ENCODE data around the gene ADGRL3. TPM values are rescaled to one million over a fixed set of nuclear protein-coding genes. Genes with fewer than 3 reads are reported as not detected.

Gene ADGRL3
- total RNA-seq, 2 donors from 2014 or later = 4.0 to 5.2 TPM

DNA sequence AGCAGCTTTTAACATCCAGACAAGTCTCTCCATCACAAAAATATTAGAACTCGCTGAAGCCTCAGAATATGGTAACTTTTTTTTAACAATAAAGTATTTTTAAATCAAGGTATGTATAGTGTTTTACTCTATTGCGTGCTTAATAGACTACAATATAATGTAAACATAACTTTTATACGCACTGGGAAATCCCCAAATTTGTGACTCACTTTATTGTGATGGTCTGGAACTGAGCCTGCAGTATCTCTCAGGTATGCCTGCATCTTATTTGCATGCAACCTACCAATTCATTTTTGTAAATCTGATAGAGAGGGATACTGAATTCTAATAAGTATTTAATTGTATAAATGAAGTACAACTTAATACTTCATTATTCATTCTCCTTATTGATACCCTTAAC is 823.5 kb downstream of the ADGRL3 start:
- DNase-seq (no peak), ATAC-seq (no peak)
- intact Hi-C loops (cut with DNase I, micrococcal nuclease) = no loop called here

DNA sequence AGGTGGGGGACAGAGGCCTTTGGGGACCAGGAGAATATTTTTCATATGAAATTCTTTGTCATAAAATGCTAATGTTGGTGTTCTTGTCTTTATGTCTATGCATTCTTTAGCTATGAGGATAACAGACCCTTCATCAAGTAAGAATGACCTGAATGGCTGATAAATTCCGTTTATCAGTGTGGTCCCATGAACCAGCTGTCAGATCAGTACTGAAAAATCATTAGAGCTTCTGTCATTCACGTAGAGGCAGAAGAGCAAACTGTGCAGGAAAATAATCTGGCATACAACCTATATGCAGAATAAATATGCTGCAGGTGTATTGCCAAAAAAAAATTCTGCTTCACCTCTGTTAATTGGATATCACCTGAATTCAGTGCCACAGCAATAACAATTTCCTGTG is 828.6 kb downstream of the ADGRL3 start:
- ATAC-seq (no peak), DNase-seq (no peak)
- intact Hi-C loops (cut with DNase I, micrococcal nuclease) = no loop called here

DNA sequence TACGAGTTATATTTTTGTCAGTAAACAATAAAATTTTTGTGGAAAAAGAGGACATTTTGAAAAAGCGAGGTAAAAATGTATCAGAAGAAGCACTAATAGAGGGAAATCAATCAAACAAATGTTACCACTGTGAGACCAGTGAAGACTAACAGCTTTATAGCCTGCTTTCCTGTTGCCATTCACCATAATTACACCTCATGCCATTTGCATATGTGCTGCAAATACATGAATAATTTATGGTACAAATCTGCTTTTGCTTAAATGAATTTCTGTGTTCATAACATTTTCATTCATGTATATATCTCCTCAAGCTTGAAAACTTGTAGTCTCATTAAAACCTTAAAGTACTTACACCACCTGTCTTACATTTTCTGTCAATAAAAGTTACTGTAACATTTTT is 830.8 kb downstream of the ADGRL3 start:
- no peak for ATAC-seq
- DNase-seq = no peak

DNA sequence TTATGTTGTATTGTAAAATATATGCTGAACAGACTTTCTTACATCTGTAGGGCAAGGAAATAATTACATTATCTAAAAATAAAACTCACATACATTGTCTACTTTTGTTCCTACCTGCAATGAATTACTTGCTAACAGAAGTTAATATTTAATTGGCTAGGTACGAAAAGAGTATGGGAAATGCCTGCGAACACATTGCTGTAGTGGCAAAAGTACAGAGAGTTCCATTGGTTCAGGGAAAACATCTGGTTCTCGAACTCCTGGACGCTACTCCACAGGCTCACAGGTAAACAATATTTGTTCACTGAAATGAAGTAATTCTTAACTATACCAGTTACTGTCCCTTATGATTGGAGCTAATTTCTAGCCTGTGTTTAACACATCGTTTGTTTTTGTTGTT is 837.4 kb downstream of the ADGRL3 start:
- intact Hi-C loops (cut with DNase I, micrococcal nuclease) = no loop called here
- ATAC-seq = no peak
- DNase-seq = no peak

More for the DNA sequence above, 830.8 kb downstream of the ADGRL3 start:
- intact Hi-C loops (cut with DNase I, micrococcal nuclease) = no loop called here

DNA sequence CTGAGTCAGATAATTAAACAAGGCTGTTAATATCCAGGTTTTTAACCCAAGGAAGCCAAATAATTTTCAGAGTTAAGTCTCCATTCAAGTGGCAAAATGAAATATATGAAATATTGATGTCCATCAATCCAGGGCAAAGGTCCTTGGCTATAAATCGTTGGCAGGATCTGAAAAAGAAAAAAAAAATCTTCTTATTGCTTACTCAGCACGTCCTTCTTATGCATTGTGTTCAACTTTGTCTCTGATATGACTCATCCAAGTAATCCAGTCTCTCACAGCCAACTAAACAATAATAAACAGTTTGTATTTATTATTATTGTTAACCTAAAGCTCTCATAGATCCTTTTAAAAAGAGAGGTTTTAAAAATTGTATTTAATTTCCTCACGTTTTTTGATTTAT is 851.2 kb downstream of the ADGRL3 start:
- ATAC-seq (no peak), DNase-seq (no peak)
- intact Hi-C loops (cut with DNase I, micrococcal nuclease) = no loop called here

DNA sequence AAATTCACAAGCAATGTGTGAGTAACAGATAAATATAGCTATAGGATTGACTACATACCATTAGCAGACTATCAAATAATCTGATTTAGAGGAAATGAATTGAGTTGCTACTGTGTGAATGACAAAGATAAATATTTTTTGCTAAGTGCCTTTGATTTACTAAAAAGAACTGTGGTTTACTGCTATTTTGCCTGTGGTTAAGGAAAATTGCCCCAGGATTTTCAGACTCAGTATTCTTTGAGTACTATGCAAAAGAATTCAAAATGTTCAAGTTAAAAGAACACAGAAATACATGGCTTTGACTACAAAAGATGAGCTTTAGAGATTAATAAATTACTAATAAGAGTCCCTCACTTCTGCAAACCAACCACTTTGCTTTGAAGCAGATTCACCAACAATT is 853.8 kb downstream of the ADGRL3 start:
- no peak for DNase-seq
- ATAC-seq = no peak
- intact Hi-C loops (cut with DNase I, micrococcal nuclease) = no loop called here

DNA sequence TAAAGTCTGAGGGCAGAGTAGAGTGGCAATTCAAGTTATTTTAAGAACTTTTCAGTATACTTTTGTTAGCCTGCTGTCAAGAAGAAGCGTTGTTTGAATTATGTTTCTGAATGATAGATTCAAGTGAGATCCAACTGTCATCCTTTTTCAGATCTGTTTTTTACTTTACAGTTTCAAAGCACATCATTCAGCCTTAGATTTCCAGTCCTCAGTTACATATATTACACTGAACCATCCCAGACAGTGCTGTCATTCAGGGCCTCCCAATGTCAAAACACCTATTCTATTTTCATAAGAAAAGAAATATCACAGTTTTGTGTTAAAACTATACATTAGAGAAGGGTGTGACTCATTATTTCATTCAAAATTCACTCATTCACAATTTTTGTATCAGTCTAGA is 856.9 kb downstream of the ADGRL3 start:
- DNase-seq (no peak), ATAC-seq (no peak)
- intact Hi-C loops (cut with DNase I, micrococcal nuclease) = no loop called here

DNA sequence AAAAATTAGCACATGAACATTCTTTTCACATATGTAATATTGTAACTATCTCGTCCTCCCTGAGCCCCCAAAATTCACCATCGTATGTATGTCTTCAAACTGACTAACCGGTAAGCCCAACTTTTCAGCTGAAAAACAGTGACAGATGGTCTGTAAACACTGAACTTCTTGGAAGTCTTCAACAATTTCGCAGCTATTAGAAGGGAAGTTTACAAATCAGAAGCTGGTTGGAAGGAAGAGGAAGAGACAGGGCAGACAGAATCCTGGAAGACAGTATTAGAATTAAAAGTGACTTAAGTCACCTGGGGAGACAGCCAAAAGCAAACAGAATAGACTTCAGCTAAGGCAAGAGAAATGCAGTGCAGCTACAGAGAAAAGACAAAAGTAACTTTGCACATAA is 858.4 kb downstream of the ADGRL3 start:
- no peak for DNase-seq
- ATAC-seq = no peak
- intact Hi-C loops (cut with DNase I, micrococcal nuclease) = no loop called here

DNA sequence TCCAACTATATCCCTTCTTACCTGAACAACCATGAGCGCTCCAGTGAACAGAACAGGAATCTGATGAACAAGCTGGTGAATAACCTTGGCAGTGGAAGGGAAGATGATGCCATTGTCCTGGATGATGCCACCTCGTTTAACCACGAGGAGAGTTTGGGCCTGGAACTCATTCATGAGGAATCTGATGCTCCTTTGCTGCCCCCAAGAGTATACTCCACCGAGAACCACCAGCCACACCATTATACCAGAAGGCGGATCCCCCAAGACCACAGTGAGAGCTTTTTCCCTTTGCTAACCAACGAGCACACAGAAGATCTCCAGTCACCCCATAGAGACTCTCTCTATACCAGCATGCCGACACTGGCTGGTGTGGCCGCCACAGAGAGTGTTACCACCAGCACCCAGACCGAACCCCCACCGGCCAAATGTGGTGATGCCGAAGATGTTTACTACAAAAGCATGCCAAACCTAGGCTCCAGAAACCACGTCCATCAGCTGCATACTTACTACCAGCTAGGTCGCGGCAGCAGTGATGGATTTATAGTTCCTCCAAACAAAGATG is 870.2 kb downstream of the ADGRL3 start:
- intact Hi-C loops (cut with DNase I, micrococcal nuclease) = no loop called here
- ATAC-seq (no peak), DNase-seq (no peak)

DNA sequence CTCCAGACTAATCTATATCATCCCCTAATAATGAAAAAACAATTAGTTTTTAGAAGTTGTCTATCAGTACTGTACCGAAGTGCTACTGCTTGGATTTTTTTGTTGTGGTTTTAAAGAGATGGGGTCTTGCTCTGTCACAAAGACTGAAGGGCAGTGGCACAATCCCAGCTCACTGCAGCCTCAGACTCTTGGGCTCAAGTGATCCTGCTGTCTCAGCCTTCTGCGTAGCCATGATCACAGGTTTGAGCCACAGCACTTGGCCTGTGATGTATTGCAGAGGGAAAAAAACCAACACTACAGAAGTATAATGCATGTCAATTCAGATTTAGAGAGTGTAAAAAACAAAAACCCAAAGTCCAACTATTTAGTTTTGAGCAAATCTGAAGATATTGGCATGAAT is 875.0 kb downstream of the ADGRL3 start:
- no peak for DNase-seq
- ATAC-seq = no peak
- intact Hi-C loops (cut with DNase I, micrococcal nuclease) = no loop called here

DNA sequence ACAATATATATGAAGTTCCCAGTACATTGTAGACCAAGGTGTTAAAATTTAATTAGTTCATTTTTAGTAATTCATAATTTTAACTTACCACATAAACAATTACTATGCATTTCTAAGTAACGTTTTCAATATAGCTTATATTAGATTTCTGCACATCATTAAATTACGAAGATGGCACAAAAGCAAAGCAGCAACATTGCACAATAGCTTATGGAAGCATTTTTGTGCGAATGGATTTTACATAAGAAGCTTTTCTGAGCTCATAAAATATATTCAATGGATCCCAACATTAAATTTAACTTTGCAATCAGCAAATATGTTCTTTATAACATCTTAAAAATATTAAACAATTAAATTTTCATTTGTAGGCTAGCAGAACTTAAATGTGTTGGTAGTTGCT is 875.4 kb downstream of the ADGRL3 start:
- DNase-seq = no peak
- intact Hi-C loops (cut with DNase I, micrococcal nuclease) = no loop called here
- no peak for ATAC-seq

DNA sequence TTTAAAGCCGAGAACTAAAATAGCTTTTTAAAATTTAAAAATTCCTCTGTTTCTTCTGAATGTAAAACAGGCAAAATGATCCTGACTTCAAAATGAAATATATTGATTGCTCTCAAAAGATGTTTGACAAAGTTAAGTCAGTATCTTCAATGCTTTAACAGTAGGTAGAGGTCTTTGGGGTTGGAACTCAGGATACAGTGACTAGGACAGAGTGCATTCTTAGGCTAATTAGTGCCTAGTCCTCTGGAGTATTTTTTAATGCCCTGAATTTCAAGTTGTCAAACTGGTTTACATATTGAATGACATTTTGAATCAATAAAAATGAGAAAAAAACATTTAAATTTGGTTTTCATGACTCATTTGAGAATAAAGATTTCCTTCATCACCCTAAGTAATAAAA is 877.3 kb downstream of the ADGRL3 start:
- ATAC-seq (no peak), DNase-seq (no peak)
- intact Hi-C loops (cut with DNase I, micrococcal nuclease) = no loop called here

DNA sequence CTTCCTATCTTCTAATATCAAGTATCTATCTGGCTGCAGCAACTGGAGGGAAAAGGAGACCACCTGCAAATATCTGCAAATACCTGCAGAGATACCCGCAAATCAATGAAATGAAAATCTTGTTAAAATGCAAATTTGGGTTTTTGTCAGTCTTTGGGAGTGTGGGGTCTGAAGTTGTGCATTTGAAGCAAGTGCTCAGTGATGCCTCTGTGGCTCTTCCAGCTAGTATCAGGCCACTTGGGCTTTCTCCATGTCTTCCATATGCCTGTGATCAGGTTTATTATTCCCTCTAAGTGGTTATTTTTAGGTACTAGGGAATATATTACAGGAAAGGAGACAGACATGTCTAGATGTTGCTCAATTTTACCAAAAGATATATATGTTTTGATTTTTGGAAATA is 880.3 kb downstream of the ADGRL3 start:
- no peak for DNase-seq
- intact Hi-C loops (cut with DNase I, micrococcal nuclease) = no loop called here
- ATAC-seq = no peak

DNA sequence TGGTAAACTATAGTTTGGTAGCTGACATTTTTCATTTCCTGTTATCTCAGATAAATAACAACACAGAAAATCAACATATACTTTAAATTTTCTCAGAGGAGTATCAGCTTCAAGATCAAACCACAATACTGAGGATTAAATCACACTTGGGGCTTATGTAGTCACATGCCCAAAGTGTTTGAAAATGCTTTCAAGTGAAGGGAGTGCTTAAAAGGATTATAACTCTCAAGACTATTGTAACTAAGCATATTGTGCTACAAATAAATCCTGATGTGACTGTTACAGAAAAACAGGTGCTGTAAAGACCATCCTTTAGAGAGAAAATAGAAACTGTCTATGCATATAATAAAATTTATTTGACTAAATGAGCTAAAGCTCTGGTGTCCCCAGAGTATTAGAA is 887.6 kb downstream of the ADGRL3 start:
- ATAC-seq (no peak), DNase-seq (no peak)
- intact Hi-C loops (cut with DNase I, micrococcal nuclease) = no loop called here

DNA sequence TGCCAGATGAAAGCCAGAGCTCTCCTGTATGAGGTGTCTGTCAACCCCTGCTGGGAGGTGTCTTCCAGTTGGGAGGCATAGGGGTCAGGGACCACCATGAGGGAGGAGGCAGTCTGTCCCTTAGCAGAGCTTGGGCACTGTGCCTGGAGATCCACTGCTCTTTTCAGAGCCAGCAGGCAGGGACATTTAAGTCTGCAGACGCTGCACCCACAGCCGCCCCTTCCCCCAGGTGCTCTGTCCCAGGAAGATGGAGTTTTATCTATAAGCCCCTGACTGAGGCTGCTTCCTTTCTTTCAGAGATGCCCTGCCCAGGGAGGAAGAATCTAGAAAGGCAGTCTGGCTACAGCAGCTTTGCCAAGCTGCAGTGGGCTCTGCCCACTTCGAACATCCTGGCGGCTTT is 893.6 kb downstream of the ADGRL3 start:
- intact Hi-C loops (cut with DNase I, micrococcal nuclease) = no loop called here
- no peak for DNase-seq

DNA sequence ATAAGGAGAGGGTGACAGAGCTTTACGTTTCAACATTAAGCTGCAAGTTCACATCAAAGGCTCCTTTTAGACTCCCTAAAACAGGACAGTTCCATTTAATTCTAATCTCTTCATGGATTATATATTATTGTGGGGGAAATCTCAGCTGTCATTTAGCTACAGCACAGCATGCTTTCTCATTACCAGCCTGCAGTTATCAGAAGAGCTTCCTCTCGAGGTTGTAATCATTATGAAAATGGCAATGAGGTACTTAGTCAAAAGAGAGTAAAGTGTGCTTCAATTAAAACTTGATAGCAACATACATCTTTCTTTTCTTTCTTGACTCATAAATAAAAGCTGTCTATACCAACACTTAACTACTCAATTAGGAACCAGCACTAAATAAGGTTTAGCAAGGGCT is 896.8 kb downstream of the ADGRL3 start:
- intact Hi-C loops (cut with DNase I, micrococcal nuclease) = no loop called here
- DNase-seq = no peak

More for the DNA sequence above, 893.6 kb downstream of the ADGRL3 start:
- ATAC-seq = no peak

DNA sequence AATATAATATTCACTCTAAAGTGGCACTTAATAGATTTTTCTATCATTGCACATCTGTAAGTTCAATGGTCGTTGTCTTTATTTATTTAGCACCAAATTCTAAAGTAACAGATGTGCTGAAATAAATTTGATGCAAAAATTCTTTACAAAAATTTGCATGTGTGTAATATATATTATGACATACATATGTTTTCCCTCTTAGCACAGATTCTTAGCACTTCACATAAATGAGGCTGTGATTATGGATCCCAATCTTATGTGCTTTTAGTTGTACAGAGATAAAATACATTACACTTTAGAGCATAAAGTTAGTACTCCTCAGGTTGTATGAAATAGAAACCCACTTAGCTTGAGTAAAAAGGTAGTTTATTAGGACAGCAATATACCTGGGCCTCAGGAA is 915.1 kb downstream of the ADGRL3 start:
- intact Hi-C loops (cut with DNase I, micrococcal nuclease) = no loop called here
- ATAC-seq = no peak
- no peak for DNase-seq

More for the DNA sequence above, 896.8 kb downstream of the ADGRL3 start:
- no peak for ATAC-seq

DNA sequence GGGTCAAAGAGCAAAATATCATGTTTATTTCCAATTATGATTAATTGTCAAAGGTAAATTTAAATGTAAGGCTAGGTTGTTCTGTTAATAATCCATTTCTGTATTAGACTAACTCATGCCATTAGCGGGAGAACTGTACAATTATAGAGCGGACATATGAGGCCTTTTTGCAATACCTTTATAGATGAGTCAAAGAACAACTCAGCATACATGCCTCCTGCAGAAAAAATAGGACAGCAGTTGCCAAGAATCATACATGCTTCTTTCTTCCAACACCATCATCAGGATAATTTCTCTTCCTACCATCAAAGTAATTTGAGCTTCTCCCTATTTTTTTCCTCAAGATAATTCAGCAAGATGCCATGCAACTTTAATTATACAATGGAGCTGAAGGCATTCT is 917.8 kb downstream of the ADGRL3 start:
- ATAC-seq = no peak
- intact Hi-C loops (cut with DNase I, micrococcal nuclease) = no loop called here
- no peak for DNase-seq

DNA sequence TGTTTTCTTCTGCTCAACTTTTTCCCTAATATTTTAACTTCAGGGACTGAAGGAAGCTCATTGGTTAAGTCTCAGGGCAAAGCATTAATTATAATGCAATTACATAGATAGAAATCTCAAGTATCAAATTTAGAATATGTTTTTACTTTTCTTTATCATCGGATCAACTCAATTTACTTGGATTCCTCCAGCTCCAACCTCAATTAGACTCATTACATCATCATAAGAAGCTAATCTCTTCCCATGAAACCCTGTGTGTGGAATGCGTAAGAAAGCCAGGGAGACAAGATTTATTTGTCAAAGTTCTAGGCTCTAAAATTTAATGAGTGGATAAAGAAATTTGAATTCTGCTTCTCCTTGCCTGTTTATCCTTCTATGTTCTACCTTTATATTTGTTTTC is 918.4 kb downstream of the ADGRL3 start:
- intact Hi-C loops (cut with DNase I, micrococcal nuclease) = no loop called here

DNA sequence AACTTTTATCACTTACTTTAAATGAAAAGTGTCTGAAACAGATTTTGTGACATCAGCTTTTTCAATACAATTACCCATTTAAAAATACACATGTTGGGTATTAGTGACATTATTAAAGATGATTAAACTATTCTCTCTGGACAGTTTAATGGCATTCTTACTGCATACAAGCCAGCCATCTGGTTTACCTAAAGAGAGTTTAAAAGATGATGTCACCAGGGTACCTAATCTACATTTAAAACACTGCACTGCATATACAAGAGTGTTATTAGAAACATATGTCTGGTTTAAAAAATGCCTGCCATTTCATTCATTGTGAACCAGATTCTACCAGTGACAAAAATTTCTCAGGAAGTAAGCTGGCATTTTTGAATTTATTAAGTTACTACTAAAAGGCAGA is 919.1 kb downstream of the ADGRL3 start:
- intact Hi-C loops (cut with DNase I, micrococcal nuclease) = no loop called here
- no peak for DNase-seq
- ATAC-seq = no peak

More for the DNA sequence above, 918.4 kb downstream of the ADGRL3 start:
- ATAC-seq (no peak), DNase-seq (no peak)

DNA sequence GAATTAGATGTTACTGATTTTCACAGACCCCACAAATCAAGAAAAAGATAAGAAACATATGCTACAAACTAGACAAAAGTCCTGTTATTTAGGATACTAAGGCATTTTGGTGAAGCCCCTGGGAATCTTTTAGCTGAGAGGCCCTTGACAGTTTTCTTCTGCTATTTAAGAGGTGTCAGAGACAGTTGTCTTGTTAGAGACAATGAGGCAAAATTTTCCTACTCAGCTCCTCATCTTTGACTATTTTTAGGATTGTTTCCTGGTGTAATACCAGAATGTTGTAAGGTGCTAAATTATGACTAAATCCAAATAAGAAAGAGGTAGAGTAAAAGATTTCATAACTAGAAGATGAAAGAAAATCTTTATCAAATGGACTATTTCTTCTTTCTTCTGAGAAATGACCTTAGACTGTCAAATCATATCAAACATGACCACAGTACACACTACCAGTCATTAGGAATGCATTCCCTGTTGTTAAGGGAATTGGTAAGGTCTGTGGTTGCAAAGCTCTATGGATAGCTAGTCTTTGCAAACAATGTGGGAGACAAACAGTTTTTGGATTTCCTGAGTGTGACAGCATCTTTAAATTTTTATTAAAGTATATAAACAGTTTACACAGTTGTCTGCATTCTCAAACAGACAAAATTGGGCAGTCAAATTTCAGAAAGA is 926.1 kb downstream of the ADGRL3 start:
- intact Hi-C loops (cut with DNase I, micrococcal nuclease) = no loop called here
- ATAC-seq (no peak), DNase-seq (no peak)

All from left colon (tissue), 2 donors.